GM12878 (cell line): Measurements from ENCODE around the gene GON7. TPM values are rescaled to one million over a fixed set of nuclear protein-coding genes. Genes with fewer than 3 reads are reported as not detected.

Experiments
- ATAC-seq: fragments of 200-7000 bp; cut with Tn5 transposase; 3 replicates; pipeline ENCODE4 v1.9.1; 2020; ENCODE audit warnings: mild to moderate bottlenecking, moderate library complexity
- BruUV-seq: library from RNA; stranded (reverse); fragments of 400-500 nt; replicated peaks from 2 replicates; lab custom pipeline; 2021; lab: Mats Ljungman, UMichigan
- CTCF ChIA-PET: fragments of 300-600 bp; sonication (Branson Sonifier 250); formaldehyde crosslinking; extraction: SDS; loops from one replicate; lab custom pipeline; 2021; ENCODE audit warnings: inconsistent platforms; lab: Yijun Ruan, JAX
- POLR2A ChIA-PET: fragments of 350-600 bp; formaldehyde crosslinking; extraction: SDS; loops from one replicate; lab custom pipeline; 2021; ENCODE audit warnings: inconsistent platforms; lab: Charles Lee
- RAD21 ChIA-PET: fragments of 300-600 bp; sonication (Branson Sonifier 250); formaldehyde crosslinking; loops from one replicate; lab custom pipeline; 2023; ENCODE audit warnings: antibody characterized with exemption; ENCODE audit not compliant: unreplicated experiment; lab: Charles Lee
- SMC1A ChIA-PET: fragments of 300-600 bp; sonication (Branson Sonifier 250); formaldehyde crosslinking; loops from one replicate; lab custom pipeline; 2023; ENCODE audit not compliant: unreplicated experiment, uncharacterized antibody; lab: Charles Lee
- DNase-seq: peaks from one replicate; pipeline ENCODE4 v3.0.0-alpha.2; 2011; ENCODE audit warnings: low read depth, low spot score
- FAIRE-seq: peaks from 3 replicates; lab custom pipeline; 2011; peaks lifted over from hg19 to GRCh38; lab: Jason Lieb, UNC
- H2AFZ ChIP-seq: 2 replicates; pipeline ENCODE4 v1.6.0; 2011; ENCODE audit warnings: low read depth, low read length, control low read depth; ENCODE audit not compliant: control insufficient read depth
- H3K27ac ChIP-seq: 2 replicates; pipeline ENCODE4 v1.5.1; 2011; ENCODE audit warnings: control low read depth; ENCODE audit not compliant: control insufficient read depth, insufficient read depth
- H3K27me3 ChIP-seq, 2 experiments: replicated peaks in 1 of 2; 2 replicates each; pipeline versions ENCODE4 v1.6.0 to v1.6.1; 2011; ENCODE audit warnings: low read length in 1 of 2; ENCODE audit not compliant: control insufficient read depth in 2 of 2, insufficient read depth in 2 of 2
- H3K36me3 ChIP-seq, 2 experiments: 2 replicates each; pipeline ENCODE4 v1.5.1; 2011; ENCODE audit warnings: low read length in 1 of 2; ENCODE audit not compliant: control insufficient read depth in 2 of 2, insufficient read depth in 2 of 2
- H3K4me1 ChIP-seq: 2 replicates; pipeline ENCODE4 v1.6.1; 2011; ENCODE audit warnings: mild to moderate bottlenecking, low read length, moderate library complexity, mixed read lengths; ENCODE audit not compliant: control insufficient read depth, insufficient read depth
- H3K4me2 ChIP-seq: 2 replicates; pipeline ENCODE4 v1.6.0; 2011; ENCODE audit warnings: control low read depth; ENCODE audit not compliant: control insufficient read depth, insufficient read depth
- H3K4me3 ChIP-seq: fragments of 200-600 bp; sonication (generic); 2 replicates; pipeline ENCODE4 v1.5.1; 2016
- H3K79me2 ChIP-seq: 2 replicates; pipeline ENCODE4 v1.6.0; 2011; ENCODE audit warnings: low read length; ENCODE audit not compliant: control insufficient read depth, insufficient read depth
- H3K9ac ChIP-seq: 2 replicates; pipeline ENCODE4 v1.8.0; 2011; ENCODE audit warnings: low read length, control low read depth, mixed read lengths; ENCODE audit not compliant: control insufficient read depth, insufficient read depth
- H3K9me3 ChIP-seq: replicated peaks from 3 replicates; pipeline ENCODE4 v1.5.1; 2011; ENCODE audit warnings: mild to moderate bottlenecking, low read length; ENCODE audit not compliant: control insufficient read depth, insufficient read depth
- H4K20me1 ChIP-seq: 2 replicates; pipeline ENCODE4 v1.6.0; 2011; ENCODE audit not compliant: control insufficient read depth, insufficient read depth
- CREM ChIP-seq: IDR thresholded peaks from 2 replicates; pipeline ENCODE4 v1.6.1; 2014; ENCODE audit warnings: antibody characterized with exemption, low read depth
- EGR1 ChIP-seq, 2 experiments: IDR thresholded peaks; 1 replicate in 1 of 2; 2 replicates in 1 of 2; pipeline ENCODE4 v1.6.1; 2011 to 2012; ENCODE audit warnings: low read depth in 2 of 2, low read length in 2 of 2, borderline replicate concordance in 1 of 2, mild to moderate bottlenecking in 1 of 2, moderate library complexity in 1 of 2
- ETV6 ChIP-seq, 2 experiments: fragments of 450-650 bp in 1 of 2; IDR thresholded peaks in 1 of 2; conservative IDR thresholded peaks in 1 of 2; 2 replicates each; pipeline ENCODE4 v1.6.1; 2014; ENCODE audit warnings: antibody characterized with exemption in 1 of 2, borderline replicate concordance in 1 of 2, low read depth in 1 of 2, mild to moderate bottlenecking in 1 of 2, moderate library complexity in 1 of 2
- FOXM1 ChIP-seq: IDR thresholded peaks from 2 replicates; pipeline ENCODE4 v1.6.1; 2012; ENCODE audit warnings: low read depth, mild to moderate bottlenecking, inconsistent platforms, low read length, moderate library complexity
- HDGF ChIP-seq: fragments of 450-650 bp; IDR thresholded peaks from 2 replicates; pipeline ENCODE4 v1.6.1; 2016; ENCODE audit warnings: antibody characterized with exemption
- IRF3 ChIP-seq: fragments of 450-650 bp; IDR thresholded peaks from 2 replicates; pipeline ENCODE4 v1.6.1; 2014; ENCODE audit warnings: mild to moderate bottlenecking
- IRF4 ChIP-seq: IDR thresholded peaks from 2 replicates; pipeline ENCODE4 v1.6.1; 2011; ENCODE audit warnings: low read depth, low read length
- KAT2A ChIP-seq: conservative IDR thresholded peaks from 2 replicates; pipeline ENCODE4 v1.6.1; 2011; ENCODE audit warnings: low read depth, low read length; ENCODE audit not compliant: control insufficient read depth
- NRF1 ChIP-seq: conservative IDR thresholded peaks from 2 replicates; pipeline ENCODE4 v1.6.1; 2011; ENCODE audit warnings: mild to moderate bottlenecking, low read depth, low read length, improper control_type of control experiment
- PBX3 ChIP-seq: IDR thresholded peaks from 2 replicates; pipeline ENCODE4 v1.6.1; 2011; ENCODE audit warnings: mild to moderate bottlenecking, low read depth, low read length, moderate library complexity; ENCODE audit not compliant: insufficient replicate concordance
- SUPT20H ChIP-seq: IDR thresholded peaks from 2 replicates; pipeline ENCODE4 v1.6.1; 2011; ENCODE audit warnings: low read depth, mild to moderate bottlenecking, low read length, moderate library complexity, borderline replicate concordance; ENCODE audit not compliant: control insufficient read depth
- TCF12 ChIP-seq: IDR thresholded peaks from 2 replicates; pipeline ENCODE4 v1.6.1; 2011; ENCODE audit warnings: low read depth, mild to moderate bottlenecking, low read length
- ZNF217 ChIP-seq: fragments of 450-650 bp; IDR thresholded peaks from 2 replicates; pipeline ENCODE4 v1.6.1; 2017; ENCODE audit warnings: antibody characterized with exemption, mild to moderate bottlenecking
- ZNF274 ChIP-seq: IDR thresholded peaks from one replicate; pipeline ENCODE4 v1.8.0; 2011; ENCODE audit not compliant: insufficient read length, insufficient read depth
- WGBS: methylation state at CpG from one replicate; pipeline ENCODE4 v1.1.6; 2016; ENCODE audit warnings: low lambda C conversion rate; ENCODE audit not compliant: insufficient replicate concordance, insufficient coverage; ENCODE audit errors: missing lambda C conversion rate; 5-methylcytosine and 5-hydroxymethylcytosine counted together
- in situ Hi-C: fragments of 300-500 bp; cut with MboI; formaldehyde crosslinking; loops from 9 replicates; pipeline ENCODE4 v1.14.3; 2018; ENCODE audit warnings: mixed read lengths
- intact Hi-C: fragments of 100-400 bp; cut with micrococcal nuclease; formaldehyde crosslinking; loops from one replicate; pipeline ENCODE4 v1.14.2; 2022; ENCODE audit not compliant: unreplicated experiment
- polyA plus RNA-seq, 11 experiments: library from polyadenylated mRNA; depleted of rRNA in 4 of 11; unstranded in 6 of 11; stranded (reverse) in 5 of 11; fragments of >200 nt; fragmentation: Nextera tagmentation in 4 of 11; fragmentation: Illumina TruSeq in 1 of 11; extraction: Ambion mirVana in 4 of 11; extraction: Trizol in 1 of 11; gene quantifications; 1 replicate in 1 of 11; 2 replicates in 10 of 11; pipeline versions ENCODE4 v1.2.1 to v1.2.3, GENCODE V29; 2011 to 2016; ENCODE audit warnings: inconsistent platforms in 2 of 11, missing spikeins in 2 of 11, low read depth in 1 of 11
- total RNA-seq, 4 experiments: library from RNA; depleted of rRNA in 3 of 4; stranded (reverse); fragments of >200 nt in 3 of 4; fragmentation: Illumina TruSeq in 1 of 4; extraction: Trizol in 1 of 4; gene quantifications; 2 replicates each; pipeline versions ENCODE4 v1.2.1 to v1.2.3, GENCODE V29; 2013 to 2021

The GON7 gene
- total and polyA plus RNA-seq, 10 of the 15 experiments (the other 5 are each of a cell fraction or from before 2014, with no cell fraction given) = 21.6 to 59.0 (median 33.0) TPM

GRCh38 chr14:93200553-93200952 is 6.3 kb downstream of the GON7 start:
- no TSS peak for BruUV-seq
- no peak for DNase-seq
- no peak for TF ChIP-seq PBX3
- in situ Hi-C loops (no loop called here), intact Hi-C loops (no loop called here)
- over 99% methylated on average over 5 of the region's 5 CpGs for WGBS
- no peaks in the 10 kb centered on the region for H4K20me1 ChIP-seq
- H3K9me3 ChIP-seq = no peaks in the 10 kb centered on the region
- H3K79me2 ChIP-seq = peaks cover 20% of the 10 kb centered on the region
- H2AFZ ChIP-seq = no peak overlapping the region
- POLR2A ChIA-PET = no interaction called here
- H3K4me2 ChIP-seq = no peak overlapping the region
- H3K36me3 ChIP-seq = no peaks in the 10 kb centered on the region; a peak in 1 of 4 replicates
- H3K27me3 ChIP-seq = no peaks in the 10 kb centered on the region
- no peak overlapping the region for H3K9ac ChIP-seq
- H3K4me3 ChIP-seq = no peak overlapping the region
- ATAC-seq = no peak
- no peaks in the 10 kb centered on the region for H3K4me1 ChIP-seq
- CTCF ChIA-PET = no interaction called here
- H3K27ac ChIP-seq = no peak overlapping the region
- SMC1A ChIA-PET = no interaction called here
- RAD21 ChIA-PET = no interaction called here
- FAIRE-seq = no peak

- no peaks in the 10 kb centered on the region; a peak in 1 of 4 replicates for H3K36me3 ChIP-seq
- no TSS peak for BruUV-seq
- CTCF ChIA-PET = interaction anchor here (0.6 to 1.4 kb wide), 4 partner anchors 67 to 329 kb away, joined by 3 to 5 read pairs (median 4); no protein-coding TSS in a partner anchor
- intact Hi-C loops (no loop called here), in situ Hi-C loops (no loop called here)
- no peak overlapping the region for H2AFZ ChIP-seq
- H3K4me1 ChIP-seq = no peaks in the 10 kb centered on the region
- H4K20me1 ChIP-seq = no peaks in the 10 kb centered on the region
- POLR2A ChIA-PET = interaction anchor here (0.7 to 1.0 kb wide), 2 partner anchors 9 to 96 kb away, joined by 3 to 4 read pairs; no protein-coding TSS in a partner anchor
- H3K4me2 ChIP-seq = no peak overlapping the region
- FAIRE-seq (no peak), DNase-seq (no peak), ATAC-seq (no peak)
- RAD21 ChIA-PET = no interaction called here
- SMC1A ChIA-PET = interaction anchor here (1.1 kb wide), 1 partner anchor 16 kb away, joined by 3 read pairs; no protein-coding TSS in a partner anchor
- H3K27me3 ChIP-seq = no peaks in the 10 kb centered on the region
- H3K79me2 ChIP-seq = peaks cover 6% of the 10 kb centered on the region
- no peak overlapping the region for H3K27ac ChIP-seq
- H3K4me3 ChIP-seq = no peak overlapping the region
- 100% methylated on average over 3 of the region's 4 CpGs for WGBS
- no peaks in the 10 kb centered on the region for H3K9me3 ChIP-seq
- no peak overlapping the region for H3K9ac ChIP-seq
- TF ChIP-seq KAT2A (no peak), ETV6 (conservative IDR thresholded peaks at IDR 0.05 in 1 of 2, IDR thresholded peaks at IDR 0.05 in 1 of 2; ENCODE audit: borderline replicate concordance in 1 of 2, low read depth in 1 of 2) (no peak), ZNF274 (no peak), EGR1 (IDR thresholded peaks at IDR 0.05; ENCODE audit: borderline replicate concordance in 1 of 2, low read depth in 2 of 2, low read length in 2 of 2) (no peak), CREM (no peak), HDGF (no peak), ZNF217 (no peak), IRF3 (no peak), FOXM1 (no peak), SUPT20H (no peak), NRF1 (no peak), TCF12 (no peak), IRF4 (no peak)
Measured at GRCh38 chr14:93199031-93199430, 7.8 kb downstream of the GON7 start.
